Endothelial cell of umbilical vein (primary cell): Measurements from ENCODE around the gene TLN1. TPM values are rescaled to one million over a fixed set of nuclear protein-coding genes. Genes with fewer than 3 reads are reported as not detected.

Experiments
- BruUV-seq: library from RNA; stranded (reverse); fragments of 400-500 nt; replicated peaks from 2 replicates; lab custom pipeline; 2021; lab: Mats Ljungman, UMichigan
- CTCF ChIA-PET: fragments of 300-600, 350-600 bp; sonication (Branson Sonifier 250); formaldehyde crosslinking; loops from one replicate; lab custom pipeline; 2021; ENCODE audit warnings: antibody characterized with exemption, inconsistent platforms; lab: Charles Lee
- POLR2A ChIA-PET: fragments of 300-600, 350-600 bp; sonication (Branson Sonifier 250); formaldehyde crosslinking; loops from one replicate; lab custom pipeline; 2021; ENCODE audit warnings: antibody characterized with exemption, inconsistent platforms; lab: Charles Lee
- DNase-seq: peaks from one replicate; pipeline ENCODE4 v3.0.0-alpha.2; 2011; ENCODE audit warnings: low read depth, low spot score
- FAIRE-seq: peaks from 2 replicates; lab custom pipeline; 2011; peaks lifted over from hg19 to GRCh38; lab: Jason Lieb, UNC
- H2AFZ ChIP-seq: 2 replicates; pipeline ENCODE4 v1.6.0; 2012; ENCODE audit warnings: low read depth, low read length, control low read depth, inconsistent platforms
- H3K27ac ChIP-seq: 2 replicates; pipeline ENCODE4 v1.5.1; 2011; ENCODE audit warnings: low read depth, mild to moderate bottlenecking, control low read depth, low read length, moderate library complexity; ENCODE audit not compliant: insufficient read depth
- H3K27me3 ChIP-seq, 2 experiments: 2 replicates each; pipeline versions ENCODE4 v1.6.0 to v1.6.1; 2011; ENCODE audit warnings: low read length in 2 of 2, mixed read lengths in 1 of 2; ENCODE audit not compliant: control insufficient read depth in 2 of 2, insufficient read depth in 2 of 2
- H3K36me3 ChIP-seq, 2 experiments: 2 replicates in 1 of 2; 3 replicates in 1 of 2; pipeline ENCODE4 v1.5.1; 2011; ENCODE audit warnings: low read length in 2 of 2, mild to moderate bottlenecking in 1 of 2, moderate library complexity in 1 of 2; ENCODE audit not compliant: control insufficient read depth in 2 of 2, insufficient read depth in 2 of 2; ENCODE audit errors: extremely low read depth in 1 of 2
- H3K4me1 ChIP-seq: 3 replicates; pipeline ENCODE4 v1.5.1; 2011; ENCODE audit warnings: mild to moderate bottlenecking, low read length; ENCODE audit not compliant: control insufficient read depth, insufficient read depth; ENCODE audit errors: extremely low read depth
- H3K4me2 ChIP-seq: 2 replicates; pipeline ENCODE4 v1.6.1; 2011; ENCODE audit warnings: low read length, control low read depth, mixed read lengths; ENCODE audit not compliant: insufficient read depth
- H3K4me3 ChIP-seq, 3 experiments: fragments of 200-600 bp in 1 of 3; sonication (generic), shearing (Covaris generic) in 1 of 3; replicated peaks in 1 of 3; 2 replicates each; pipeline ENCODE4 v1.5.1; 2011 to 2016; ENCODE audit warnings: control low read depth in 3 of 3, low read length in 3 of 3, mild to moderate bottlenecking in 2 of 3, inconsistent platforms in 1 of 3, low read depth in 1 of 3, moderate library complexity in 1 of 3; ENCODE audit not compliant: insufficient read depth in 1 of 3
- H3K79me2 ChIP-seq: 2 replicates; pipeline ENCODE4 v1.6.0; 2012; ENCODE audit warnings: low read length, inconsistent platforms; ENCODE audit not compliant: control insufficient read depth, insufficient read depth
- H3K9ac ChIP-seq: replicated peaks from 2 replicates; pipeline ENCODE3; 2011; ENCODE audit warnings: low read length, control low read depth; ENCODE audit not compliant: insufficient read depth; ENCODE audit errors: extremely low read depth
- H3K9me1 ChIP-seq: replicated peaks from 3 replicates; pipeline ENCODE4 v1.6.0; 2011; ENCODE audit warnings: mild to moderate bottlenecking, low read length; ENCODE audit not compliant: control insufficient read depth, insufficient read depth; ENCODE audit errors: extremely low read depth
- H3K9me3 ChIP-seq: replicated peaks from 2 replicates; pipeline ENCODE4 v1.5.1; 2012; ENCODE audit warnings: low read length, inconsistent platforms; ENCODE audit not compliant: control insufficient read depth, insufficient read depth
- H4K20me1 ChIP-seq: replicated peaks from 2 replicates; pipeline ENCODE3; 2011; ENCODE audit warnings: mild to moderate bottlenecking, low read length; ENCODE audit not compliant: control insufficient read depth, insufficient read depth; ENCODE audit errors: extremely low read depth
- EZH2 ChIP-seq: IDR thresholded peaks from 2 replicates; pipeline ENCODE4 v1.6.1; 2012; ENCODE audit warnings: borderline replicate concordance, low read depth, mild to moderate bottlenecking, moderate library complexity, low read length, inconsistent platforms; ENCODE audit not compliant: severe bottlenecking
- FOS ChIP-seq: IDR thresholded peaks from 2 replicates; pipeline ENCODE4 v1.6.1; 2011; ENCODE audit warnings: mild to moderate bottlenecking, low read length, moderate library complexity, borderline replicate concordance; ENCODE audit not compliant: insufficient read depth
- GATA2 ChIP-seq: IDR thresholded peaks from 2 replicates; pipeline ENCODE4 v1.7.0; 2011; ENCODE audit warnings: low read depth, mild to moderate bottlenecking, moderate library complexity, mixed read lengths, low read length; ENCODE audit not compliant: insufficient read length, insufficient read depth
- JUN ChIP-seq: IDR thresholded peaks from 2 replicates; pipeline ENCODE4 v1.6.1; 2011; ENCODE audit warnings: borderline replicate concordance, low read depth; ENCODE audit not compliant: insufficient read length, insufficient read depth
- MYC ChIP-seq: IDR thresholded peaks from one replicate; pipeline ENCODE4 v1.6.1; 2011; ENCODE audit warnings: mild to moderate bottlenecking, low read depth, low read length
- POLR2A ChIP-seq: IDR thresholded peaks from 2 replicates; pipeline ENCODE4 v1.6.1; 2012; ENCODE audit warnings: low read depth, mild to moderate bottlenecking, control low read depth, low read length
- POLR2AphosphoS5 ChIP-seq: IDR thresholded peaks from 2 replicates; pipeline ENCODE4 v1.6.1; 2012; ENCODE audit warnings: low read depth, mild to moderate bottlenecking, control low read depth, low read length, moderate library complexity; ENCODE audit not compliant: insufficient read depth
- dilution Hi-C: fragments of 300-500 bp; cut with MboI; formaldehyde crosslinking; loops from one replicate; pipeline ENCODE4 v1.15.0; 2019; ENCODE audit warnings: low sequenced_read_pairs; ENCODE audit not compliant: extremely low pct_ligation_motif_present
- intact Hi-C: fragments of 100-400 bp; cut with micrococcal nuclease; formaldehyde crosslinking; loops from one replicate; pipeline ENCODE4 v1.10.0; 2022
- polyA plus RNA-seq, 4 experiments: library from polyadenylated mRNA; depleted of rRNA in 3 of 4; stranded (reverse) in 3 of 4; unstranded in 1 of 4; fragments of >200 nt; gene quantifications; 2 replicates each; pipeline versions ENCODE4 v1.2.1 to v1.2.3, GENCODE V29; 2011 to 2012; ENCODE audit warnings: missing spikeins in 1 of 4
- total RNA-seq: library from RNA; stranded (reverse); gene quantifications from 2 replicates; pipeline ENCODE4 v1.2.3, GENCODE V29; 2021
- TF ChIP-seq, protein P1 (sequence below): IDR thresholded peaks from 2 replicates; pipeline ENCODE4 v1.6.1; 2011; ENCODE audit not compliant: insufficient read depth, insufficient read length
- TF ChIP-seq, protein P2 (sequence below), 2 donors: IDR thresholded peaks; 1 replicate in 1 of 2; 2 replicates in 1 of 2; pipeline ENCODE4 v1.5.1; 2011; ENCODE audit warnings: low read length in 2 of 2, mild to moderate bottlenecking in 2 of 2, moderate library complexity in 2 of 2, control low read depth in 1 of 2, inconsistent platforms in 1 of 2, low read depth in 1 of 2; ENCODE audit not compliant: insufficient read depth in 1 of 2; ENCODE audit errors: extremely low read depth in 1 of 2

TLN1 gene
- total and polyA plus RNA-seq, 2 donors (not counting 3 experiments of a cell fraction or from before 2014, with no cell fraction given), result 120 to 450 TPM

DNA sequence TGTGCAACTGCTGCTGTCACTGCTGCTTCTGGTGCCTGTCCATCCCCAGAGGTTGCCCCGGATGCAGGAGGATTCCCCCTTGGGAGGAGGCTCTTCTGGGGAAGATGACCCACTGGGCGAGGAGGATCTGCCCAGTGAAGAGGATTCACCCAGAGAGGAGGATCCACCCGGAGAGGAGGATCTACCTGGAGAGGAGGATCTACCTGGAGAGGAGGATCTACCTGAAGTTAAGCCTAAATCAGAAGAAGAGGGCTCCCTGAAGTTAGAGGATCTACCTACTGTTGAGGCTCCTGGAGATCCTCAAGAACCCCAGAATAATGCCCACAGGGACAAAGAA, 58.0 kb downstream of the TLN1 start:
- TF ChIP-seq POLR2AphosphoS5 (no peak), FOS (no peak), MYC (no peak), EZH2 (no peak), POLR2A (no peak), JUN (no peak), GATA2 (no peak)
- TF ChIP-seq, protein P1, sequence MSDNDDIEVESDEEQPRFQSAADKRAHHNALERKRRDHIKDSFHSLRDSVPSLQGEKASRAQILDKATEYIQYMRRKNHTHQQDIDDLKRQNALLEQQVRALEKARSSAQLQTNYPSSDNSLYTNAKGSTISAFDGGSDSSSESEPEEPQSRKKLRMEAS, result no peak
- TF ChIP-seq, protein P2, sequence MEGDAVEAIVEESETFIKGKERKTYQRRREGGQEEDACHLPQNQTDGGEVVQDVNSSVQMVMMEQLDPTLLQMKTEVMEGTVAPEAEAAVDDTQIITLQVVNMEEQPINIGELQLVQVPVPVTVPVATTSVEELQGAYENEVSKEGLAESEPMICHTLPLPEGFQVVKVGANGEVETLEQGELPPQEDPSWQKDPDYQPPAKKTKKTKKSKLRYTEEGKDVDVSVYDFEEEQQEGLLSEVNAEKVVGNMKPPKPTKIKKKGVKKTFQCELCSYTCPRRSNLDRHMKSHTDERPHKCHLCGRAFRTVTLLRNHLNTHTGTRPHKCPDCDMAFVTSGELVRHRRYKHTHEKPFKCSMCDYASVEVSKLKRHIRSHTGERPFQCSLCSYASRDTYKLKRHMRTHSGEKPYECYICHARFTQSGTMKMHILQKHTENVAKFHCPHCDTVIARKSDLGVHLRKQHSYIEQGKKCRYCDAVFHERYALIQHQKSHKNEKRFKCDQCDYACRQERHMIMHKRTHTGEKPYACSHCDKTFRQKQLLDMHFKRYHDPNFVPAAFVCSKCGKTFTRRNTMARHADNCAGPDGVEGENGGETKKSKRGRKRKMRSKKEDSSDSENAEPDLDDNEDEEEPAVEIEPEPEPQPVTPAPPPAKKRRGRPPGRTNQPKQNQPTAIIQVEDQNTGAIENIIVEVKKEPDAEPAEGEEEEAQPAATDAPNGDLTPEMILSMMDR (IDR thresholded peaks at IDR 0.05; ENCODE audit: extremely low read depth in 1 of 2, insufficient read depth in 1 of 2, low read depth in 1 of 2, low read length in 2 of 2), result no peak
- H3K4me1 ChIP-seq, result peaks cover 5% of the 10 kb centered on the region
- FAIRE-seq, result no peak
- H3K9me1 ChIP-seq, result no peaks in the 10 kb centered on the region
- ChIA-PET CTCF (interaction anchor here (0.9 to 2.3 kb wide), 4 partner anchors 9 to 23 kb away, joined by 3 to 15 read pairs (median 5); partner anchors contain the start of gene ARHGEF39), POLR2A (no interaction called here)
- no peak overlapping the region for H2AFZ ChIP-seq
- no peak overlapping the region for H3K27ac ChIP-seq
- H3K4me3 ChIP-seq, result no peak overlapping the region
- no peaks in the 10 kb centered on the region for H3K36me3 ChIP-seq
- H3K4me2 ChIP-seq, result no peak overlapping the region
- no peaks in the 10 kb centered on the region for H3K9me3 ChIP-seq
- no peak overlapping the region for H3K9ac ChIP-seq
- no TSS peak for BruUV-seq
- H4K20me1 ChIP-seq, result no peaks in the 10 kb centered on the region
- intact Hi-C loops (no loop called here), dilution Hi-C loops (no loop called here)
- peaks cover 3 to 11% of the 10 kb centered on the region in 2 experiments for H3K27me3 ChIP-seq
- no peak for DNase-seq
- H3K79me2 ChIP-seq, result no peaks in the 10 kb centered on the region
